Thyroid gland (tissue), 4 donors: Measurements from ENCODE around the gene C1orf50.

Source experiments
- POLR2A ChIP-seq, 2 donors: fragments of 450-650 bp; IDR thresholded peaks; one replicate each; pipeline ENCODE4 v1.6.1; 2017; ENCODE audit warnings: antibody characterized with exemption in 2 of 2, mild to moderate bottlenecking in 2 of 2, moderate library complexity in 1 of 2
- TF ChIP-seq, protein P1 (sequence below), 6 experiments: fragments of 200-600 bp in 3 of 6; fragments of 450-650 bp in 3 of 6; sonication (generic) in 3 of 6; IDR thresholded peaks; one replicate each; pipeline ENCODE4 v1.5.1; 2016 to 2019; ENCODE audit warnings: antibody characterized with exemption in 6 of 6, mild to moderate bottlenecking in 2 of 6, inconsistent platforms in 1 of 6, moderate library complexity in 1 of 6

DNA sequence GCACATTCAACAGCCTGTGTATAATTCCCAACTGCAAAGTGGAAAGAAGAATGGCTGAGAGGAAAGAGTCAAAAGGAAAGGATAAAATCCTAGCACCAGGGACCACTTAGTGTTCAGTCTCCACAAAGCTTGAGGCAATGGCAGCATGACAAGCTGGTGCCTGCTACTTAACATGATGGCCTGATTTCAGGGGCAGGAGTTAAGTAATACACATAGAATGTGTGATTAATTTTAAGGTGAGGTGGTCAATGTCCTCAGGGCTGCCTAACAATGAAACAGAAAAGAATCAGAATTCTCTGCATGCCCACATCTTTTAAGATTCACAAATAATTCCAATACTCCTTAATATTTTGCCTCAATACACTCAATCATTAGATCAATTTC is 9.2 kb upstream of the C1orf50 start:
- TF ChIP-seq, protein P1, sequence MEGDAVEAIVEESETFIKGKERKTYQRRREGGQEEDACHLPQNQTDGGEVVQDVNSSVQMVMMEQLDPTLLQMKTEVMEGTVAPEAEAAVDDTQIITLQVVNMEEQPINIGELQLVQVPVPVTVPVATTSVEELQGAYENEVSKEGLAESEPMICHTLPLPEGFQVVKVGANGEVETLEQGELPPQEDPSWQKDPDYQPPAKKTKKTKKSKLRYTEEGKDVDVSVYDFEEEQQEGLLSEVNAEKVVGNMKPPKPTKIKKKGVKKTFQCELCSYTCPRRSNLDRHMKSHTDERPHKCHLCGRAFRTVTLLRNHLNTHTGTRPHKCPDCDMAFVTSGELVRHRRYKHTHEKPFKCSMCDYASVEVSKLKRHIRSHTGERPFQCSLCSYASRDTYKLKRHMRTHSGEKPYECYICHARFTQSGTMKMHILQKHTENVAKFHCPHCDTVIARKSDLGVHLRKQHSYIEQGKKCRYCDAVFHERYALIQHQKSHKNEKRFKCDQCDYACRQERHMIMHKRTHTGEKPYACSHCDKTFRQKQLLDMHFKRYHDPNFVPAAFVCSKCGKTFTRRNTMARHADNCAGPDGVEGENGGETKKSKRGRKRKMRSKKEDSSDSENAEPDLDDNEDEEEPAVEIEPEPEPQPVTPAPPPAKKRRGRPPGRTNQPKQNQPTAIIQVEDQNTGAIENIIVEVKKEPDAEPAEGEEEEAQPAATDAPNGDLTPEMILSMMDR (IDR thresholded peaks at IDR 0.05) = no peak
- TF ChIP-seq POLR2A (IDR thresholded peaks at IDR 0.05) = no peak
